GM18868 (cell line): Measurements from ENCODE around the gene PEAR1.
"Not testable (repeated sequence)": the region's sequence is repeated elsewhere in the genome, so short reads cannot be mapped to it uniquely, and the experiment has no call there.

ENCODE experiments used
- ATAC-seq: cut with Tn5 transposase; IDR thresholded peaks from one replicate; pipeline ENCODE4 v1.9.1; 2021; ENCODE audit warnings: mild to moderate bottlenecking, moderate library complexity; ENCODE audit not compliant: unreplicated experiment

PEAR1 gene

DNA sequence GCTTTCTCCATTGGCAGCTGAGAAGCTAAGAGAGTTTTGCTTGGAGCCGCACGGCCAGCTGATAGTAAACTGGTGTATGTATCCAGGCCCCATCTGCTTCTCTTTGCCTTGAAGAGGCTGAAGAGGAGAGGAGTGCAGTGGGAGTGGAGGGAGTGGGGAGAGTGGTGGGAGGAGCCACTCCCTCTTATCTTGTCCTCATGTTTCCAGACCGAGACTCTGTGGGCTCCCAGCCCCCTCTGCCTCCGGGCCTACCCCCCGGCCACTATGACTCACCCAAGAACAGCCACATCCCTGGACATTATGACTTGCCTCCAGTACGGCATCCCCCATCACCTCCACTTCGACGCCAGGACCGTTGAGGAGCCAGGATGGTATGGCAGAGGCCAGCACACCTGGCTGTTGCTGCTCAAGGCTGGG, 20.9 kb downstream of the PEAR1 start:
- ATAC-seq = no peak

DNA sequence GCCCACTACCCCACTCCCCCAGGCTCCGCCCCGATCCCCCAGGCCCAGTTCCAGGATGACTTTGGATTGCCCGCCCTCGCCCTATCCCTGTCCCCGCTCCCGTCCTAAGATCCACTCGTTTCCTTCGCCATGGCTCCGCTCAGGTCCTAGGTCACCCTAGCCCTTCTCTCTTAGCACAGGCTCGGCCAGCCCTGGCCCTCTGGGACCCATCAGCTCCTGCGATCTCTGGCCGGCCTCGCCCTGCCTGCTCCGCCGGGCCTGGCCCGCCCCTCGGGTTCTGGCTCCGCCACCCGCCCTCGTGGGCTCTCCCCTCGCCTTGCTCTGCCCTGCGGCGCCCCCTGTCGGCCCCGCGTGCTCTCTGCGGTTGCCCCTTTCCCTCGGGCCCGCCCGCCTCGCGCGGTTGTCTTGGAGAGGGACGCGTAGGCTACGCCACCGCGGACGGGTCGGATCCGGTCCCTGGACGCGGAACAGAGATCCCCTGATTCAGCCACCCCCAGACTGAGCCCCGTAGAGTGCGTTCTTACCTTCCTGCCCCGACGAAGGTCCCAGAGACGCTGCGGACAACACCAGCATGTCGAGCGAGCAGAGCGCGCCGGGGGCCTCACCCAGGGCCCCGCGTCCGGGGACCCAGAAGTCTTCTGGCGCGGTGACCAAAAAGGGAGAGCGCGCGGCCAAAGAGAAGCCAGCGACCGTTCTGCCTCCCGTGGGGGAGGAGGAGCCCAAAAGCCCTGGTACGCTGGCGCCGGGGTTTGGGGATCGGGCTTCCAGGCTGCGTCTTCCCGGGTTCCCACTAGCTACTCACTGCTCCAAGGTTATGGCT, 26.9 kb downstream of the PEAR1 start, which contains the start of gene LRRC71:
LRRC71 (plus strand) TSS at position 400 of the 820 bp plus-strand sequence; CDS start at position 572, 172 bp downstream.
- no peak for ATAC-seq

DNA sequence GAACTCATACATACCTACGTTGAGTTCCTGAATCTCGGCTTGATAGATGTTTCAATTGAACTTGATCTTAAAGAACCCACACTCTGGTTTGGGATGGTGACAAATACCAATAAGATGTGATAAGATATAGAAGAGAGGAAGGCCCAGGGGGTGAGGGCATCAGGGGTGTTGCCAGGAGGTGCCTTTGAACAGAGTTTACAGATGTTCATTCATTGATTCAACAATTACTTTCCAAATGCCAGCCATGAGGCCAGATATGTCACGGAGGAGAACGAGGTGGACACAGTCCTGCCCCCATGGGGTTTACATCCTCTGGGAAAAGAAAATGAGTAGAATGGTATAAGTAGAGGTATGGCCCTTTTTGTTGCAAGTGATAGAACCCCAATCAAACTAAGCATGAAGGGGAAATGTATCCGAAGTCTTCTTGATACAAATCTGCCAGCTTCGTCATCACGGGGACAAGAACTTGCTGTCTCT, 27.6 kb downstream of the PEAR1 start:
- no peak for ATAC-seq

DNA sequence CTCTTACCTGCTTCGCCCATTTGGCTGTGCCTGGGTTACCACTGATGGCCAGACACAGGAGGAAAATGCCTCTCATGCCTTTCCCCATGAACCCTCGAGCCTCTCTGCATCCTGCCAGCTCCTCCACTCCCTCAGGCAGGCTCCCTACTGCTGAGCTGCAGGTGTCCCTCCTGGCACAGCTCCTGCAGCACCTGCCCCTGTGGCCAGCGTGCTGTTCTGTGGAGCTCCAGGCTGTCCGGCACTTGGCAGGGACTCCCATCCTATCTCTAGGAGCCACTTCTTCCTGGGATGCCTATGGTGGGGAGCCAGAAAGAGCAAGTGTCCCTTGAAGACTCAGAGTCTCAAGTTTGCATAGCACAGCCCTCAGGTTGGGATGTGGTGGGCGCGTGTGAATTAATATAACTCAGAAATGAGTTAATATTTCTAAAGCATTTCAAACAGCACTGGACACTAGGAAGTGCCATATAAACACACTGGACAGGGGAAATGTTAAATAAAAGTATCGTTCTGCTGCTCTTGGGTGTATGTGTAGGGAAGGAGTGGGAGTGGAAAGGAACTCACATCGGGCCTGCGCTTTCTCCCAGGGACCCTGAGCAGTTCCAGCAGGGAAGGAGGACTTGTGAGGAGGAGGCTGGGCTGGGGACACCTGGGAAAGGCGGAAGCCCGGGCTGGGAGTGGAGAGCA, 29.6 kb downstream of the PEAR1 start:
- no peak for ATAC-seq

DNA sequence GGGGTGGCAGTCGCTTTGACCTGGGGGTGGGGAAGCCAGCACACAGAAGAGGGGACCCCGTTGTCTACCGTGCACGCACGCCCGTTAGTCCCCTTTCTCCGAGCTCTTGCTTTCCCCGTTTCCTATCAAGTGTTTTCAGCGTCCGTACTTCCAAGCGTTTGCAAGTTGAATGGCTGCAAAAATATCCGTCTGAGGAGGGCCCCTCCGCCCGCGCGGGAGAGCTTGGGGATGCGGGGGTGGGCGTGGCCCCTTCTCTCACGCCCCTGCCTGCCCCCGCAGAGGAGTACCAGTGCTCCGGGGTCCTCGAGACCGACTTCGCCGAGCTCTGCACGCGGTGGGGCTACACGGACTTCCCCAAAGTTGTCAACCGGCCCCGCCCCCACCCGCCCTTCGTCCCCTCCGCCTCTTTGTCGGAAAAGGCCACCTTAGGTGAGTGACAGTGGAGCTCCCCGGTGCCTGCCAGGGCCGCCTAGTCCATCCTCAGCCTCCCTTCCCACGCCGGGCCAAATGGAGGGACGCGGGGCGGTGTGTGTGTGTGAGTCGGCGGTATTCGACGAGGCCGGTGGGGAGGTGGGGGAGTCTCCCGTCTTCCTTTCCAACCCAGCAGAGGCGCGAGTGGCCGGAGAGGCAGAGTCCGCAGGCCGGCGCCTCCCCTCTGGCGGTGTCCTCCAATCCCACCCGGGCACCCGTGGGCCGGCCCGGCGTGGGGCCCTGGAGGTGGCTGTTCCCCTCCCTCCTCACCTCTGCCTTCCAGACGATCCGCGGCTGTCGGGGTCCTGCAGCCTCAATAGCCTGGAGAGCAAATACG, 30.4 kb downstream of the PEAR1 start:
- no peak for ATAC-seq

DNA sequence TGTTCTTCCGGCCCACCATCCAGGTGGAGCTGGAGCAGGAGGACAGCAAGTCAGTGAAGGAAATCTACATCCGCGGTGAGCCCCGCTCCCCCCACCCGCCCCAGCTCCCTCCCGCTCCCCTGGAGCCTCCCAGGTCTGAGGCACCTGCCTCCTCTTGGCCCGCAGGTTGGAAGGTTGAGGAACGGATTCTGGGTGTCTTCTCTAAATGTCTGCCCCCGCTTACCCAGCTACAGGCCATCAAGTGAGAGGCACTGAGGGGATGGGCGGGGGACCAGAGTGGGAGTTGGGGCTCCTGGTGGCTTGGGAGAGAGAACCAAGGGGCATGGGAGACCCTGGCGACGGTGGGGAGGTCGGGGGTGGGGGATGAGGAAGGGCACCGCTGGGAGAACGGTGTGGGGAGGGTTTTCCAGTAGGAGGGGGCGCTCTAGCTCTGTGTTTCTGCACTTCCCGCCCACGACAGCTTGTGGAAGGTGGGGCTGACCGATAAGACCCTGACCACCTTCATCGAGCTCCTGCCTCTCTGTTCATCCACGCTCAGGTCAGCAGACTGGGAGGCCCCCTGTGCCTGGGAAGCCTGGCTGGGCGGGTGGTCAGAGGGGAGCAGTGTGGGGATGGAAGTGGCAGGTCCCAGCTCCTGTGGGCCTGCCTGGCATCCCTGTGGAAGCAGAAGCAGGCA, 31.1 kb downstream of the PEAR1 start:
- no peak for ATAC-seq

DNA sequence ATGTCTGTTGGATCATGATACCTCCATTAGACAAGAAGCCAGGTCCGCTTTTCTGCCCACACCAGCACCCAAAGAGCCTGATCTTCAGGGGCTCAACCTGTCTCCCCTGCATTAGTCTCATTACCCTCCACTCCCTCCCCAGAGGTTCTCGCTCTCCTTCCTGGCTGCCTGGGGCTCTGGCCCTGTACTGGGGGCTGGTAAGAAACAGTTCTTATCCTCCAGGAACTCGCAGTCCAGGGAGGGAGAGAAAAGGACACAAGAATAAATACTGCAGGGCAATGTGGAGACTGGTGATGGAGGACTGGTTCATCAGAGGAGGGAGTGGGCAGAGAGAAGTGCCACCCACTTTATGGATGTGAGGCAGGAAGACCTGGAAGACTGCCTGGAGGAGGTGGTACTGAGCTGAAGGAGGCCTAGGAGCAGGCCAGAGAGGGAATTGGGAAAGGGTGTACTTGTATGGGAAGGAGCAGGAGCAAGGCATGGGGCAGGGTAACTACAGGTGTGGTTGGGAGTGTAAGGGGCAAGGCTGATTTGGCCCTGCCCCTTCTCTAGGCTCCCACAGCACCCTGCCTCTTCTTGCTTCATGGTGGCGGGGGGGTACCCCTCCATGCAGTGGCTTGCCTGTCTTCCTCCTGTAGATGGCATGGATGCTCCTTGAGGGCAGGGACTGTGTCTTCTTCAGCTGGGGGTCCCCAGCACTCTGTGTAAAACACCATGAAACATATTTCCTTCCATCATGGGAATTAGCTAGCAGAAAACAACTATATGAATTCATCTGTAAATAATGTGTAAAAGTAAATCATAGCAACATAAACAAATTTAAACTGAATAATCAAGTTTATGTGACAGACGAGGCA, 31.9 kb downstream of the PEAR1 start:
- no peak for ATAC-seq

DNA sequence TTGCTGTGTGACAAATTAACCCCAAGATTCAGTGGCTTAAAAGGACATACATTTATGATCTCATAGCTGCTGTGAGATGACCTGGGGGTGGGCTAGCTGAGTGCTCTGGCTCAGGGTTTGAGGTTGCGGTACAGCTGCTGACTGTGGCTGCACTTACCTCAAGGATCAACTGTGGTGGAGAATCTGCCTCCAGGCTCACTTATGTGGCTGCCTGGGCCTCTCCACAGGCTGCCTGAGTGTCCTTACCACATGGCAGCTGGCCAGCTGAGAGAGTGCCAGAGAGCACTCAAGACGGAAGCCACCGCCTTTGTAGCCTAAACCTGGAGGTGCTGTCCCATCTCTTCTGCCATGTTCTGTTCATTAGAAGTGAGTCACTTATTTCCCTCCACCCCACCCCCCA, 32.7 kb downstream of the PEAR1 start:
- ATAC-seq = no peak

DNA sequence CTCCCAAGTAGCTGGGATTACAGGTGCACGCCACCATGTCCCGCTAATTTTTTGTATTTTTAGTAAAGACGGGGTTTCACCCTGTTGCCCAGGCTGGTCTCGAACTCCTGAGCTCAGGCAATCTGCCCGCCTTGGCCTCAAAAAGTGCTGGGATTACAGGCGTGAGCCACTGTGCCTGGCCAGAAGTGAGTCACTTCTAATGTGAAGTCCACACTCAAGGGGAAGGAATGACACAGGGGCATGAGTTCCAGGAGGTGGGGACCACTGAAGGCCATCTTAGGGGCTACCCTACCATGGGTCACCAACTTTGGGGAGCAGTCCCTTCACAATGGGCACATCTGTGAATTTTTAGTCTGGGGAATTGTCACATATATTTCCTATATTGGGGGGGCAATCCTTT, 33.2 kb downstream of the PEAR1 start:
- ATAC-seq = not testable (repeated sequence)

DNA sequence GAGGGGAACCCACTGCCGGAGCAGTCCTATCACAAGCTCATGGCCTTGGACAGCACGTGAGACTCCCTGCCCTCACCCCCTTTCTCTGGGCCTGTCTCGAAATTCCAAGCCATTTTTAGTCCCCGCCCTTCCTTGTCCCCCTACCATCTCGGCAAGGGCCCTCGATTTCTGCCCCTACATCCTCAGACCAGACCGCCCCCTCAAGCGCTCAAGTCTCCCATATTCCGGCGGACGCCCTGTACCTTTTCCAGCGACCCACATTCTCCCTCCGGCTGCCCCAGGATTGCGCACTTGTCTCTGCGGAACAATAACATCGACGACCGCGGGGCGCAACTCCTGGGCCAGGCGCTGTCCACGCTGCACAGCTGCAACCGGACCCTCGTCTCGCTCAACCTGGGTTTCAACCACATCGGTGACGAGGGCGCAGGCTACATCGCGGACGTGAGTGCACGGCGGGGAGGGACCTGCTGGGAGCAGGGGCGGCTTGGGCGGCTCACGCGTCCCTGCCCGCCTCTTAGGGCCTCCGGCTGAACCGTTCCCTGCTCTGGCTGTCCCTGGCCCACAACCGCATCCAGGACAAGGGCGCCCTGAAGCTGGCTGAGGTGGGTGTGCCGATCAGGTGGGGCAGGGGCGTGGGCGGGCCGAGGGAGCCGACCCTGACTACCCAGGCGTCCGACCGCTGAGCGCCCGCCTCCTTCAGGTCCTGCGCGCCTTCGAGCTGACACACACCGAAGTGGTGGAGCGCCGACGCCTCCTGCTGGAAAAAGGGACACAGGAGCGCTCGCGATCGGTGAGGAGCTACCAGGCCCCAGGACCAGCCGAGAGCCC, 33.9 kb downstream of the PEAR1 start:
- no peak for ATAC-seq

DNA sequence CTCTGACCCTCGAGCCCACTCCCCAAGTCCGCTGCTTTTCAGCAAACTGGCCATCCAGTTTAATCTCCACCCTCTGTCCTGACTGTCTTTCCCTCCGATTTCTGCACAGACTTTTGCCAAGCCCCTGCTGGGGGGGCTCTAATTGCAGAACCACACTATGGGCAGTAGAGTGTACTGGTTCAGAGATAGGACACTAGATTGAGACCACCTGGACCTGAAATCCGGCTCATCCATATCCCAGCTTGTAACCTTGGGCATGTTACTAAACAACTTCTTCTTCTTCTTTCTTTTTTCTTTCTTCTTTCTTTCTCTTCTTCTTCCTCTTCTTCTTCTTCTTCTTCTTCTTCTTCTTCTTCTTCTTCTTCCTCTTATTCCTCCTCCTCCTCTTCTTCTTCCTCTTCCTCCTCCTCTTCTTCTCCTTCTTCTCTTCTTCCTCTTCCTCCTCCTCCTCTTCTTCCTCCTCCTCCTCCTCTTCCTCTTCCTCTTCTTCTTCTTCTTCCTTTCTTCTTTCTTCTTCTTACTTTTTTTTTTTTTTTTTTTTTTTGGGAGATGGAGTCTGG, 34.6 kb downstream of the PEAR1 start:
- no peak for ATAC-seq

DNA sequence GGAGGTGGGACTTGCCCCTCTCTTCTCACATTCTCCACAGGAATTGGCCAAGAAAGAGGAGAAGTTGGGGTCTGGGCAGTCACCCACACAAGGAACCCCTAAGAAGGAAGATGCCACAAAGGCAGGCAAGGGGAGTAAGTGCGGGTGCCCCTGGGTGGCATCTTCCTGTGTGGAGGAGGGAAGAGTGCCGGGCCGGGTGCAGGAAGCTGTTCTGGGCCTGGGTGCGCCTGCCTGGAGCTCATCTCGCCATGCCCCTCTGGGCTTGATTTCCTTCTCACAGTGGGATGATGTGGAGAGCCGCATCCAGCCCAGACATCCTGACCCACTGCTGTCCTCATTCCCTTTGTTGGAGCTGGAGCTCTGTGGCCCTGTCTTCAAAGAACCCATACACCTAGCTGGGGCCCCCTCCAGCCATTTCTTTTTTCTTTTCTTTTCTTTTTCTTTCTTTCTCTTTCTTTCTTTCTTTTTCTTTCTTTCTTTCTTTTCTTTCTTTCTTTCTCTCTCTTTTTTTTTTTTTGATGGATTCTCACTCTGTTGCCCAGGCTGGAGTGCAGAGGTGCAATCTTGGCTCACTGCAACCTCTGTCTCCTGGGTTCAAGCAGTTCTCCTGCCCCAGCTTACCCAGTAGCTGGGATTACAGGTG, 36.2 kb downstream of the PEAR1 start:
- ATAC-seq = no peak

DNA sequence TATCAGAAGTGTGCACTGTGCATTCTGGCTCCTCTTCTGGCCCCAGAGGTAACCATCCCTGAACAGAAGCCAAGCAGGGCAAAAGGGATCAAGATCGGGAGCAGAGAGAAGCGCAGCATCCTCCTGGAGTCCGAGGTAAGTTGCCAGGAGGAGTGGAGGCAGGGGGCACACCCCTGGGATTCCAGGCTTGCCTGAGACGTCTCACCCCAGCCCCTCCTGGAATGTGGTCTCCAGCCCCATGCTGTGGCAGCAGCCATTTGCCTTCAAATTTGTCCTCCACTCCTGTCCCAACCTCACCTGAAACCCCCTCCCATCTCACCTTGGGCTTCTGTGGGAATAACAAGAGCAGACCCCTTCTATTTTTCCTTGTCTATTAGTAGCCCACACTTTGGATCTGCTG, 37.0 kb downstream of the PEAR1 start:
- no peak for ATAC-seq

DNA sequence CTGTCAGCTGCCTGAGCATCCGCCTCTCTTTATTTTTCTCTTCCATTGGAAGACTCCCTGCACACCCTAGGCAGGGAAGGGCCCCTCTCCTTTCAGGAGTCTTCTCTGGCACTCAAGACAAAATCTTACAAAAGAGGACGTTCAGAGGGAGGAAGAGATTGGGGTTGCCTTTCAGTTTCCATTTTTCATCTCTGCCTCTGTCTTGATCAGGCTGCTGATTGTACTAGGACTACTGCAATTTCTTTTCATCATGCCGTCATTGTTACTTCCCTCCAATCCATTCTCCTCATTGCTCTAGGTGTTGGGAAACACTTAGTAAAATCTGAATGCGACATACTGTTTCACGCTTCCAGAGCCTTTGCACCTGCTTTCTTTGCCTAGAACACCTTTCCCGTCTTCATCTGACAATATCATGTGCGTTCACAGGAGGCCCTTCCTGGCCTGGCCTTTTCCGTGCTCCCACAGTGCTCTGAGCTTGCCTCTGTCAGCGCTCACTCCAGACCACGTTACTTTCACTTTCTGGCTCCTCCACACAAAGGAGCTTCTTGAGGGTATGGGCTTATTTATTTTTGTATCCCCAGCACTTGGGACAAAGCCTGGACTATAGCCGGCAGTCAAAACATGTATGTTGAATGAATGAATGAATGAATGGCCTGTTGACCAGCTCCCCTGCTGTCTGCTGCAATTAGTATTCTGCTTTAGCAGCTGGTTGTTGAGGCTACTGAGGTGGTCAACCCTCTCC, 37.9 kb downstream of the PEAR1 start:
- ATAC-seq = no peak

DNA sequence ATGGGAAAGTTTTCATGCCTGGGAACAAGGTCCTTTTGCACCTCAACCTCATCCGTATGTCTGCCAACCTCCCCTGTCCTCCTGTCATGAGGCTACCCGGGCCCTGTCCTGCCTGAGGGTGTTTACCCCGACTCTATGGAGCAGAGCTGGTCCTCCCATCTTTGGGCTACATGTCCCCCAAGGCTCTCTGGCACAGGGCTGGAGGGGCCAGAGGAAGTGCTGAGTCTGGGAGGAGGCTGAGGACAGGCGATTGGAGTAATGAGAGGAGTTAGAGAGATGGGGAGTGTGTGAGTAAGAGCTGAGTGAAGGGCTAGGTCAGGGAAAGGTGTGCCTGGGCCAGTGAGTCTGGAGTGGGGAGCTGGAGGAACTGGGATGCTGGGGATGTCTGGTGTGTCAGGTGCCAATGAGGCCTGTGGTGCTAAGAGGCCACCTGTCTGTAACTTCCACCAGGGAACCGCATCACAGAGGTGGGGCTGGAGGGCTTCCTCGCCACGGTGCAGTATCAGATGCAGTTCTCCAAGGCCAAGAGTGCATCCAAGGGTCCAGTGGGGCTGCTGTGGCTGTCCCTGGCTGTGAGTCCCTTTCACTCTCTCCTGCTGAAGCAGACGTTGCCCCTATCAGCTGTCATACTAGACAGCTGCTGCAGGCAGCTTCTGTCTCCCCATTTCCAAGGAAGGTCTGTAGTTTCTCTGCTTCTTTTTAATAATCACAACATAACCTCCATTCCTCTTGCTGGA, 38.6 kb downstream of the PEAR1 start:
- no peak for ATAC-seq

DNA sequence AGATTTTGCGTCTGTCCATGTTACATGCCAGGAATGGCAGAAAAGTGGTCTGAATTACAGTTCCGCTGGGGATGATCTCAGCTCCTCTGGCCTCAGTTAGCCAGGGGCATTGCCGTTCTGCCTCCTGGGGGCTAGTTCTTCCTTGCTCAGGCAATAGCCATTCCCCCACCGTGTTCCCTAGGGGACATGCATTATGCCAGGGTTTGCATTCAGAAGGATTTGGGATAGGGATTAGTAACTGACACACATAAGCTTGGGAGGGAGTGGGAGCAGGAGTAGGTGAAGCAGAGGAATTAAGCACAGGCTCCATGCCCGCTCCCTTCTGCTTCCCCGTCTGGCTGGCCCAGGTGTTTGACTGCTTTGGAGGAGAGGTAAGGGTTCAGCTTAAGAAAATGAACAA, 39.6 kb downstream of the PEAR1 start:
- no peak for ATAC-seq
